Medulla oblongata (tissue), 1 donor: ENCODE measurements around the gene TRNAU1AP.

ENCODE experiments used
- DNase-seq: peaks from one replicate; pipeline ENCODE4 v3.0.0-alpha.2; 2015; ENCODE audit errors: extremely low spot score

Gene TRNAU1AP

DNA sequence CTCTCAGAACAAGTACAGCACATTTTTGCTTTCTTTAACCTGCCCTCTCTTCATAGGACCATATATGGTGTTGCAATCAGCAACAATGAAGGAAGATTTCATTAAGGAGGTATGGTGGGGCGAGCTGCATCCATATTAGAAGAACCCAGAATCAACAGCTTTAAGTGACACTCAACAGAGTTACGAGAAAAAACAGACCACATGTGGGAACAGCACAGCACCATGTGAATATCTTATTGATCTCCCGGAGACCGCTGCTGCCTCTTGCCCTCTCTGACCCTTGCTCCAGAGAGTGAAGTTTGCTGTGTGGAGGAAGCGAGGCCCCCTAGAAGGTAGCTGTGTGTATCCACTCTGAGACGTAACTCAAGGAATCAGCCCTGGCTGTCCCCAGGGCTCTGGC, 52.1 kb downstream of the TRNAU1AP start:
- no peak for DNase-seq

DNA sequence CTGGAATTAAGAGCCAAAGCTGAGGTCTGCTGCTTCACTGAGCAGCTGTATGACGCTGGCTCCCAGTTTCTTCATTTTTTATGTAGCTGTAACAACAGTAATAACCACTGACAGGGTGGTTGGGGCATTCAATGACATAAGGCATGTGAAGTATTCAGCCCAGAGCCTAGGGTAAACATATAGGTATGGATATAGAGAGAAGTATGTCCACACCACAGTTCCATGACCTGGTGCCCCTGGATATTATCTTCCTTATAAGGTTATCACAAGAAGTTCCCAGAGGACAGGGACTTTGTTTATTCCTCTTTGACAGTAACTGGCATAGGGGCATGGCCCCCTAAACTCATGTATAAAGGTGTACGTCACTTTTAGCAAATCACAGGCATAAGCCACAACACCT, 53.9 kb downstream of the TRNAU1AP start:
- DNase-seq, result no peak

DNA sequence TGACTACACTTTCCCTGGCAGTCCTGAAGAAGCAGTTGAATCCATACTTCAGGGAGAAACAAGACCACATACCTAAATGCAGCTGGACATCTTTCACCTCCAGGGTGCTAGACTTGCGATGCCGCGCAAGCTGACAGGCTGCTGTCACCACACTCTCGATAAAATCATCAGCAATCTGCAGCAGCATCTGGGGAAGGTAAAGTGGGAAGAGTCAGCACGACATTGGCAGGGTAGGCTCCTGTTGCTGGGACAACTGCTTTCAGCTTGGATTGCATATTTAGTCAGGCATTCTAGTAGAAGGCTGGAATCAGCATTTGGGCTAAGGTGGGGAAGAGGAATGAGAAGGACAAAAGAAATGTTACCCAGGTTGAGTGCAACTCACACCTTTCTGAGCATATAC, 60.3 kb downstream of the TRNAU1AP start:
- DNase-seq, result no peak
